ENCODE results near the gene WIPF3. TPM values are rescaled to one million over a fixed set of nuclear protein-coding genes. Genes with fewer than 3 reads are reported as not detected.

WIPF3 gene
- total RNA-seq (not detected in 2 replicates), polyA plus RNA-seq (not detected in 2 replicates), polyA minus RNA-seq (not detected in 2 replicates)
- total RNA-seq (2013): 0.16 TPM

GRCh38 chr7:29806208-29806994, at the start of gene WIPF3:
WIPF3 (plus strand) TSS chr7:29806508; CDS start chr7:29834725, 28,217 bp downstream.
- no peak for ATAC-seq (ENCODE audit: low read depth)
- Mint-ChIP-seq H3K27me3 (peaks cover 79% of the 10 kb centered on the region), H3K27ac (no peak within 1 kb of the TSS), H3K4me3 (peak within 1 kb of the TSS; percentile 55), H3K4me1 (peaks cover 17% of the 10 kb centered on the region), H3K9me3 (ENCODE audit: insufficient read depth) (no peaks in the 10 kb centered on the region)
- no peaks in the 10 kb centered on the region for H4K20me1 ChIP-seq (ENCODE audit: control insufficient read depth, insufficient read depth, low read length, poor library complexity, severe bottlenecking)
- WGBS (ENCODE audit: insufficient coverage): 2% methylated on average over 99 of the region's 99 CpGs
- ChIA-PET CTCF (no interaction called here), POLR2A (no interaction called here)
- H3K36me3 ChIP-seq (replicated peaks in 1 of 2; ENCODE audit: control extremely low read depth in 1 of 2, control insufficient read depth in 1 of 2, extremely low read depth in 1 of 2, insufficient read depth in 2 of 2, low read length in 1 of 2): no peaks in the 10 kb centered on the region
- no peaks in the 10 kb centered on the region for H3K9me3 ChIP-seq (ENCODE audit: control extremely low read depth in 1 of 3, control insufficient read depth in 2 of 3, insufficient read depth in 1 of 3, low read length in 2 of 3)
- DNase-seq: peak; percentile 12
- H3K4me3 ChIP-seq (ENCODE audit: control extremely low read depth in 1 of 5, extremely low read depth in 1 of 5, insufficient read depth in 1 of 5, low read depth in 2 of 5, low read length in 4 of 5): peak within 1 kb of the TSS in 1 of 5 experiments; percentile 19
- intact Hi-C loops (cut with micrococcal nuclease): no loop called here
- H3K4me2 ChIP-seq (replicated peaks; ENCODE audit: low read depth, low read length, poor library complexity, severe bottlenecking): peak within 1 kb of the TSS; percentile 61
- H3K79me2 ChIP-seq (ENCODE audit: control insufficient read depth, insufficient read depth, low read length): no peaks in the 10 kb centered on the region
- TF ChIP-seq CTCF (IDR thresholded peaks at IDR 0.05) (no peak), EZH2 (IDR thresholded peaks at IDR 0.05; ENCODE audit: borderline replicate concordance, insufficient read depth, low read depth, low read length, poor library complexity, severe bottlenecking) (no peak)
- peaks cover 0 to 35% (median 15%) of the 10 kb centered on the region in 4 experiments for H3K27me3 ChIP-seq (replicated peaks in 1 of 4; ENCODE audit: control extremely low read depth in 1 of 4, control insufficient read depth in 3 of 4, insufficient read depth in 4 of 4, low read length in 3 of 4)
- no peak within 1 kb of the TSS for H3K27ac ChIP-seq (ENCODE audit: low read length in 2 of 2)
- H2AFZ ChIP-seq (ENCODE audit: insufficient read depth, low read depth, low read length, poor library complexity, severe bottlenecking): no peak within 1 kb of the TSS
- no peak within 1 kb of the TSS for H3K9ac ChIP-seq (ENCODE audit: low read length)
- peaks cover 4% of the 10 kb centered on the region in 2 donors for H3K4me1 ChIP-seq (ENCODE audit: control insufficient read depth in 2 of 2, insufficient read depth in 2 of 2, low read length in 2 of 2)

- Histone ChIP-seq H3K4me2 (replicated peaks; ENCODE audit: low read depth, low read length, poor library complexity, severe bottlenecking) (no peak overlapping the region), H3K27me3 (replicated peaks in 1 of 4; ENCODE audit: control extremely low read depth in 1 of 4, control insufficient read depth in 3 of 4, insufficient read depth in 4 of 4, low read length in 3 of 4) (peaks cover 0 to 4% (median 2%) of the 10 kb centered on the region in 4 experiments), H3K9me3 (ENCODE audit: control extremely low read depth in 1 of 3, control insufficient read depth in 2 of 3, insufficient read depth in 1 of 3, low read length in 2 of 3) (no peaks in the 10 kb centered on the region), H3K4me3 (ENCODE audit: control extremely low read depth in 1 of 5, extremely low read depth in 1 of 5, insufficient read depth in 1 of 5, low read depth in 2 of 5, low read length in 4 of 5) (no peak overlapping the region), H3K27ac (ENCODE audit: low read length in 2 of 2) (no peak overlapping the region), H3K9ac (ENCODE audit: low read length) (no peak overlapping the region), H4K20me1 (ENCODE audit: control insufficient read depth, insufficient read depth, low read length, poor library complexity, severe bottlenecking) (no peaks in the 10 kb centered on the region), H3K4me1 (ENCODE audit: control insufficient read depth in 2 of 2, insufficient read depth in 2 of 2, low read length in 2 of 2) (no peaks in the 10 kb centered on the region), H3K36me3 (replicated peaks in 1 of 2; ENCODE audit: control extremely low read depth in 1 of 2, control insufficient read depth in 1 of 2, extremely low read depth in 1 of 2, insufficient read depth in 2 of 2, low read length in 1 of 2) (no peaks in the 10 kb centered on the region), H2AFZ (ENCODE audit: insufficient read depth, low read depth, low read length, poor library complexity, severe bottlenecking) (no peak overlapping the region), H3K79me2 (ENCODE audit: control insufficient read depth, insufficient read depth, low read length) (no peaks in the 10 kb centered on the region)
- Mint-ChIP-seq H3K27ac (no peak overlapping the region), H3K9me3 (ENCODE audit: insufficient read depth) (no peaks in the 10 kb centered on the region), H3K4me1 (no peaks in the 10 kb centered on the region), H3K27me3 (peaks cover 29% of the 10 kb centered on the region), H3K4me3 (no peak overlapping the region)
- no peak for ATAC-seq (ENCODE audit: low read depth)
- WGBS (ENCODE audit: insufficient coverage): no CpG with 5 or more reads among the region's 1 CpG
- TF ChIP-seq CTCF (IDR thresholded peaks at IDR 0.05) (no peak), EZH2 (IDR thresholded peaks at IDR 0.05; ENCODE audit: borderline replicate concordance, insufficient read depth, low read depth, low read length, poor library complexity, severe bottlenecking) (no peak)
- ChIA-PET POLR2A (no interaction called here), CTCF (no interaction called here)
- no peak for DNase-seq
- intact Hi-C loops (cut with micrococcal nuclease): no loop called here
Observed at GRCh38 chr7:29763266-29763665, 43.0 kb upstream of the WIPF3 start.
